ENCODE data around the gene SERPINB6. TPM values are rescaled to one million over a fixed set of nuclear protein-coding genes. Genes with fewer than 3 reads are reported as not detected.

SERPINB6 gene
- total and polyA plus RNA-seq, 8 donors, result 99.3 to 134 (median 122) TPM

DNA sequence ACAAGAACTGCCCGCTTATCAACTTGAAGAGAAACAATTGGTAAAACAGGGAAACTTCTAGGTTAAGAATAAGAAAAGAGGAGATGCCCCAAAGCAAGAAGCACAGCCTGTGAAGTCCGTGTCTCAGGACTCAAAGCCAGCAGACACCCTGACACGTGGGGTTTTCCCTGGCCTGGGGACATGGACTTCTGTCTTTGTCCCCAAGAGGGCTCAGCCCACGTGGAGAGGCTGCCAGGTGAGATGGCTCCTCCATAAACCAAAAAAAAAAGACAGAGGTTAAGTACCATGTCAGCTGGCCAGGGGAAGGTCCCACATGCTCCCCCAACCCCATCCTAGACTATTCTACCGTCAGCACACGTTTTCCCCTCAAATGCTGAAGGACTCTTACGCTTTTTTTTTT lies 9.9 kb downstream of the SERPINB6 start:
- no peak for ATAC-seq
- Histone ChIP-seq H3K36me3 (peaks cover 0 to 10% of the 10 kb centered on the region in 2 donors), H3K27me3 (no peaks in the 10 kb centered on the region), H3K9me3 (no peaks in the 10 kb centered on the region), H3K4me1 (peaks cover 19 to 76% of the 10 kb centered on the region in 2 donors), H3K27ac (peak overlapping the region; percentile 50 to 74), H3K4me3 (no peak overlapping the region)
- no peak for DNase-seq
- intact Hi-C loops (cut with DNase I), result no loop called here
- TF ChIP-seq, protein P1, sequence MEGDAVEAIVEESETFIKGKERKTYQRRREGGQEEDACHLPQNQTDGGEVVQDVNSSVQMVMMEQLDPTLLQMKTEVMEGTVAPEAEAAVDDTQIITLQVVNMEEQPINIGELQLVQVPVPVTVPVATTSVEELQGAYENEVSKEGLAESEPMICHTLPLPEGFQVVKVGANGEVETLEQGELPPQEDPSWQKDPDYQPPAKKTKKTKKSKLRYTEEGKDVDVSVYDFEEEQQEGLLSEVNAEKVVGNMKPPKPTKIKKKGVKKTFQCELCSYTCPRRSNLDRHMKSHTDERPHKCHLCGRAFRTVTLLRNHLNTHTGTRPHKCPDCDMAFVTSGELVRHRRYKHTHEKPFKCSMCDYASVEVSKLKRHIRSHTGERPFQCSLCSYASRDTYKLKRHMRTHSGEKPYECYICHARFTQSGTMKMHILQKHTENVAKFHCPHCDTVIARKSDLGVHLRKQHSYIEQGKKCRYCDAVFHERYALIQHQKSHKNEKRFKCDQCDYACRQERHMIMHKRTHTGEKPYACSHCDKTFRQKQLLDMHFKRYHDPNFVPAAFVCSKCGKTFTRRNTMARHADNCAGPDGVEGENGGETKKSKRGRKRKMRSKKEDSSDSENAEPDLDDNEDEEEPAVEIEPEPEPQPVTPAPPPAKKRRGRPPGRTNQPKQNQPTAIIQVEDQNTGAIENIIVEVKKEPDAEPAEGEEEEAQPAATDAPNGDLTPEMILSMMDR (IDR thresholded peaks at IDR 0.05), result no peak

DNA sequence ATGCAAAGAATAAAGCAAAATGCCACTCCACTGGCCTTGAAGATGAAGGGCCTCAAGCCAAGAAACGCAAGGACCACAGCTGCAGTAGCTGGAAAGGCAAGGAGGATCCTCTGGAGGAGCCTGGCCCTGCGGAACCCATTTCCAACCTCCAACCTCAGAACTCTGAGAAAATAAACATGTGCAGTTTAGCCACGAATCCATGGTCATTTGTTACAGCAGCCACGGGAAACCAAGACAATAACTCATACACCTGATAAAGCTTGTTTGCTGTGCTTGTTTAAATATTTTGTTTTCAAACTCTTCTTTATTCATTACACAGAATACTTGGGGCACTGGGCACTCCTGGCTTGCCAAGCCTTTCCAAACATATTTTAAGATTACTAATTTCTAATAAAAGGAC lies 10.4 kb downstream of the SERPINB6 start:
- ATAC-seq, result no peak
- intact Hi-C loops (cut with DNase I), result no loop called here

DNA sequence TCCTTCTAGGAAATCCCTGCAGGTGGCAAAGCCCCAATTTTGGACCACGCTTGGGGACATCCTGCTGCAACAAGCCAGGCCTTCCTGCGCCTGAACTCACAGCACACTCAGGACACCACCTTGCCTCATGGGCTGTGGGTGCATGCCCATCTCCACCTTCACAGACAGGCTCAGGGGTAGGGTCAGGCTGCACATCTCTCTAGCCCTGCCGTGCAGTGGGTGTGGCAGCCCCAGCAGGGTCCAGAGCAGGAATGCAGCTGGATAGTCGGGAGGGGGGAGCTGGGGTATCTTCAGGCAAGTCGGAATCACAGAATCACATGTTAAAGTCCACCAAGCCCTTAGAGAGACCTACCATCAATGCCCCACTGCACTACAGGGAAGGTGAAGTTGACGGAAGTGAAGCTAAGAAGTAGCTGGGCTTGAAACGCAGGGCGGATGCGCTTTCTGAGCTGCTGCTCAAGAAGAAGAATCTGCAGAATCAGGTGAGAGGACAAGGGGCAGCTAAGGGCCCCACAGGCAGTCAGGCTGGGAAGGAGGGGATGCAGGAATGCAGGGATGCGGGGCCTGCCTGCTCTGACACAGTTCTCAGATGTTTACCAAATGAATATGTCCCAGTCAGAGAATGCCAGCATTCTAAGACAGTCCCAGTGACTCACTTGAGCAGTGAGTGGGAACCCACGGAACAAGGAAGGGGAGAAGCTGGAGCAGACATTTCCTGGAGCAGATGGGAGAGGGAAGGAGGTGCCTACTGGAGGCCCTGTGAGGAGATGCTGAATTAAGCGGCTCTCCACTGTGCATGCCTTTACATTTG lies 11.3 kb downstream of the SERPINB6 start:
- TF ChIP-seq, protein P1 (IDR thresholded peaks at IDR 0.05), result no peak
- Histone ChIP-seq H3K4me1 (peaks cover 19 to 73% of the 10 kb centered on the region in 2 donors), H3K27ac (peak overlapping the region; percentile 50 to 74), H3K9me3 (no peaks in the 10 kb centered on the region), H3K27me3 (no peaks in the 10 kb centered on the region), H3K36me3 (peaks cover 0 to 22% of the 10 kb centered on the region in 2 donors), H3K4me3 (no peak overlapping the region)
- ATAC-seq (peak; percentile 8), DNase-seq (no peak)
- intact Hi-C loops (cut with DNase I), result no loop called here

More for the DNA sequence above, 10.4 kb downstream of the SERPINB6 start:
- Histone ChIP-seq H3K27me3 (no peaks in the 10 kb centered on the region), H3K27ac (peak overlapping the region; percentile 50 to 74), H3K4me3 (no peak overlapping the region), H3K9me3 (no peaks in the 10 kb centered on the region), H3K4me1 (peaks cover 19 to 74% of the 10 kb centered on the region in 2 donors), H3K36me3 (peaks cover 0 to 16% of the 10 kb centered on the region in 2 donors)
- no peak for DNase-seq
- TF ChIP-seq, protein P1 (IDR thresholded peaks at IDR 0.05), result no peak

DNA sequence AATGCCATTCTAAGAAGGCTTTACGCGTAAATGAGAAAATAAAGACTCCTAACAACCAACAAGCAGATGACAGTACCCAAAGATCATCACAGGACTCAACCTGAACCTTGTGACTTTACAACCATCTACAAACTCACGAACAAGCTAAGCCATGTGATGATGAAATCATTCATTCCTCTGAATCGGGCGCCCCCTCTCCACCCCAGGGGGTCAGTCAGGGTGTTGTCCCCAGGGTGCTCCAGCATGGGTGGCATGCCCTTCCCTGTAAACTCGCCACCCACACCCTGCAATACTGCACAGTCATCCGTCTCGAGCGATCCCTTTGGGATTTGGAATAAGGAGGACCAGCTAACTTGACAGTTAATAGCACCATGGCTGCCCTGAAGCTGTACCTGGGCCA lies 12.6 kb downstream of the SERPINB6 start:
- intact Hi-C loops (cut with DNase I), result no loop called here
- H3K4me1 ChIP-seq, result peaks cover 19 to 73% of the 10 kb centered on the region in 2 donors
- ATAC-seq, result no peak

DNA sequence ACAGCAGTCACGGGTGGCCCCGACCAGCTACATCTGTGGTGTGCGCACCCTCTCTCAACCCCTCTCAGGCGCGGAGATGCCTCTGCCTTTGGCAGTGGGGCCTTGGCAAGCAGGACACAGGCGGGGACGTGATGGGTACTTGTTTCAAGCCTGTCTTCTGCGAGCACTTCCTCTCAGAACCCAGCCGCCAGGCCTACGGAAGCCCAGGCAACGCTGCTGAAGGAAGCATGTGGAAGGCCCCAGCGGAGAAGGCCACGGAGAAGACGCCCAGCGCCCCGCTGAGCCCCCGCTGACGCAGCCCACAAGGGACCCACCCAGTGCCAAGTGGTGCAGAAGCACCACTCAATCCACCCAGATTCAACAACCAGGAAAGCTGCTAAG lies 13.0 kb downstream of the SERPINB6 start:
- ATAC-seq, result peak; percentile 72
- DNase-seq, result peak in 3 of 4 donors; percentile 54 to 92 (median 74)
- TF ChIP-seq, protein P1 (IDR thresholded peaks at IDR 0.05), result no peak
- no peaks in the 10 kb centered on the region for H3K27me3 ChIP-seq
- H3K27ac ChIP-seq, result peak overlapping the region; percentile 60 to 74
- intact Hi-C loops (cut with DNase I), result no loop called here
- peaks cover 0 to 35% of the 10 kb centered on the region in 2 donors for H3K36me3 ChIP-seq
- no peaks in the 10 kb centered on the region for H3K9me3 ChIP-seq
- H3K4me3 ChIP-seq, result no peak overlapping the region
- peaks cover 19 to 71% of the 10 kb centered on the region in 2 donors for H3K4me1 ChIP-seq

More for the DNA sequence above, 12.6 kb downstream of the SERPINB6 start:
- Histone ChIP-seq H3K36me3 (peaks cover 0 to 31% of the 10 kb centered on the region in 2 donors), H3K27me3 (no peaks in the 10 kb centered on the region), H3K9me3 (no peaks in the 10 kb centered on the region), H3K27ac (peak overlapping the region; percentile 60 to 74), H3K4me3 (no peak overlapping the region)
- TF ChIP-seq, protein P1 (IDR thresholded peaks at IDR 0.05), result no peak
- no peak for DNase-seq

Data from left lung (tissue), 10 donors.